HG03521 (cell line): ENCODE results near the gene NF1.

Source experiments
- ATAC-seq: cut with Tn5 transposase; IDR thresholded peaks from one replicate; pipeline ENCODE4 v1.9.1; 2021; ENCODE audit warnings: mild to moderate bottlenecking, moderate library complexity; ENCODE audit not compliant: unreplicated experiment

Gene NF1

DNA sequence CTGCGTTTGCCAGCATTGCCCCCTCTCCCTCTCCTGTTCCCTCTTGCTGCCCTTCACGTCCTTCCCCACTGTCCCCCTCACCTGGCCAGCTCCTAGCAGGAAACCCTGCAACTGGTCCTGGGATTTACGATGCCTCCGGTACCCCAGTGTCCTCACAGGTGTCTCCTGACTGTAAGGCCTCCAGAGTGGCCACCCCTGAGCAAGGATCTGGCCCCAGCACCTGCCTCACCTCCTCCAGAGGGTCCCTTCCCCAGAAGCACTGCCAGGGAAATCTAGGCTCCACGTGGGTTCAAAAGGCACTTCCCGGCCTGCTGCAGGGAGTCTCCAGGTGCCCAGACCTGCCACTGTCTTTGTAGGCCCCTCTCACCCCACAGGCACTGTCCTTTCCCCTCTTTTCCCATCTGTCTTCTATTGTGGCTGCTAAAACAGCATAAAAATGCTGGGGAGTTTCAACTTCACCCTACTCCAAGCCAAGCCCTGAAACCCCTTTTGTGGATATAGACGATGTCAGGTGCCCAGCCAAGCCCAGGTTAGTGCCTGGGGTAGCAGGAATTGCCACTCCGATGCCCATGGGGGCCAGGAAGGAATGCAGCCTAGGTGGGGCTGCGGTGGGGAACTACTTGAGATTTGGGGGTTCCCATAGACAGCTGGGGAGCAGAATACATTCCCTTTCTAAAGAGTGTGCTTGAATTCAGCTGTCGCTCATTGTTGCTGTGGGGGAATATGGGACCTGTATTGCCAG is 322.4 kb downstream of the NF1 start:
- ATAC-seq = no peak

- ATAC-seq = no peak
Measured at GRCh38 chr17:31418773-31419350, 324.1 kb downstream of the NF1 start.

DNA sequence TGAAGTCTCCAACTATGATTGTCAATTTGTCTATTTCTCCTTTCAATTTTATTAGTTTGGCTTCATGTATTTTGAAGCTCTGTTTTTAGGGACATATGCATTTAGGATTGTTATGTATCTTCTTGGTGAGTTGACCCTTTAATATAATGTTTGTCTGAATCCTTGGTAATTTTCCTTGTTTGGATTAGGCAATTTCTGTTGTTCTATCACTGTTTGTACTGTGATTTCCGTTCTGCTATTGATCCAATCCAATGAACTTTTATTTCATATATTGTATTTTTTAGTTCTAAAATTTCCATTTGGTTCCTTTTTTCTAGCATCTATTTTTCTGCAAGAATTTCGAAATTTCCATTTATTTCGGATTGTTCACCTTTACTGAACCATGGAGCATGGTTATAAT is 327.7 kb downstream of the NF1 start:
- ATAC-seq = no peak

GRCh38 chr17:31424944-31425281 is 330.1 kb downstream of the NF1 start:
- ATAC-seq = no peak

DNA sequence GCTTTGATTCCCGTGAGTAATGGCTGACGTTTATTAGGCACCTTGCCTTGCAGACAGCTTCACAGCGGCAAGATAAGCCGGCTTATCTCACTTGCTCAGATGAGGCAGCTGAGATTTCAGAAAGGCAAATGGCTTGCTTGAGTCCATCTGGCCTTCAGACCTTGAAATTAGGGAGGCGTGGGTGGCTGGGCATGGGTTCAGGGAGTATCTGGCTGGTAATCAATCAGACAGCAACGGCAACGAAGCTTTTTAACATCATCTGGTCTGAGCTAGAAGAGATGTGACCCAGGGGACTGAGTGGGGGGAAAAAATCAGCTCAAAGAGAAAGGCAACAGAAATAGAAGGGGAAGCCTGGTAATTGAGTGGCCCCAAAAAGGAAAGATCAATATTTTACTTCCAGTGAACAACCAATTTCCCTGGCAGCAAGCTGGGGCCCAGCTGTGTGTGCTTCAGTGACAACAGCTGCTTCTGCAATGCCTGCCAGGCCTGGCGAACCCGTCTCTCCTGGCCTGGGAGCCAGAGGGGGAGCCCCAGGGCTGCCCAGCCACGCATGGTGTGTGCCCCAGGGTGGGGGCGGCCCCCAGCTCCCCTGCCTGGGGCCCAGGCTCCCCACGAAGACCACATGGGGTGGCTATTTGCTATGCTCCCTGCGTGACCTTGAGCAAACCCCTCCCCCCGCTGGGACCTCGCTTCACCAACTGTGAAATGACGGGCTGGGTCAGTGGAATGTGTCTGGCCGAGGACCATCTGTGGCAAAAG is 330.7 kb downstream of the NF1 start:
- no peak for ATAC-seq
